Stimulated activated CD4-positive, alpha-beta T cell treated with anti-CD3 and anti-CD28 coated beads, Interleukin-12 subunit alpha, Interleukin-12 subunit beta, amount 100 ng/mL, for 24 hours (primary cell): Measurements from ENCODE around the gene PIGU.
"Not testable (repeated sequence)": the region's sequence is repeated elsewhere in the genome, so short reads cannot be mapped to it uniquely, and the experiment has no call there.

Experiments
- DNase-seq, 2 experiments: peaks; one replicate each; pipeline ENCODE4 v3.0.0-alpha.2; 2020; ENCODE audit warnings: low read depth in 2 of 2

The PIGU gene

DNA sequence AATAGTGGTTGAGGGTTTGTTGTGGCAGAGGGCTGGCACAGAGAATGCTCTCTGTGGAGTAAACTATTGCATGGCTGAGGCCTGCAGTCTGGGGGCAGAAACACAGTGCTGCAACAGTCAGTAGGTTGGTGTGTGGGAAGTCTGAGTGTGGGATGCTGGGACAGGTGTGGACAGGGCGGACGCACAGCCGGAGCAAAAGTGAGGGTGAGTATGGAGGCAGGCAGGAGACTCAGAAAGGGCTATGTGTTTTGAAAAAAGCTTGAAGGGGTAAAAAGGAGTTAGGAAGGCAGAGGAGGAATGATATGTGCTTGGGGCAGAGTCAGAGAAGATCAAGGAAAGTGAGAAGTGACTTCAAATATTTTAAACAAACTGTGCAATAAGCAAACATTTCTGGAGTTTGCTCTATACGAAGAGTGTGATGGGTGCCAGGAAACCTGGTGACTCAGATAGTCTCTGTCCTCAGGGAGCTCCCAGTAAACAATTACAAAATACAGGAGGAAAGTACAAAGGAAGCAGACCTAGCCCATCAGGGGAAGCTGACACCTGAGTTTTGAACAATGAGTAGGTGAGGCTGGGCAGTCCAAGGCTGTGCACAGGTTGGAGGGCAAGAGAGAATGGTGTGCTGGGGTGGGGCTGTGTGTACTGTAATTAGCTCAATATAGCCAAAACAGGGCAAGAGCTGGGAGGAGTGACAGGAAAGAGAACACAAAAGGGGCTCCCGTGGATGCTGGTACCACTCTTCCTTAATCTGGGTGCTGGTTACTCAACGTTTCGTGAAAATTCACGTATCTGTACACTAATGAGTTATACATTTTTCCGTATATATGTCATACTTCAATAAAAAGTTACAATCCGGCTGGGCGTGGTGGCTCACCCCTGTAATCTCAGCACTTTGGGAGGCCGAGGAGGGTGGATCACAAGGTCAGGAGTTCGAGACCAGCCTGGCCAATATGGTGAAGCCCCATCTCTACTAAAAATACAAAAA lies 55.2 kb downstream of the PIGU start:
- DNase-seq: no peak

DNA sequence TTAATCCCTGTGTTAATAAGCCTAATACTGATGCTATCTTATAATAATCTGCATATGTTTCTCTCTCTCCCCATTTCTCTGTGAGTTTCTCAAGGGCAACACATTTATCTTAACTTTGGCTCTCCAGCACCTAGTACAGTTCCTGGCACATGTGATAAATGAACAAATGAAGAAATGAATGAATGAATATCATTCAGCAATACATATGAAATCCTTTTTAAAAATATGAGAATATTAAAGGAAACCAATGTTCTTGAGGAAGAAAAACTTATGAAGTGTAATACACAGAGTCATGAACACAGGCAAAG lies 55.9 kb downstream of the PIGU start:
- no peak for DNase-seq

DNA sequence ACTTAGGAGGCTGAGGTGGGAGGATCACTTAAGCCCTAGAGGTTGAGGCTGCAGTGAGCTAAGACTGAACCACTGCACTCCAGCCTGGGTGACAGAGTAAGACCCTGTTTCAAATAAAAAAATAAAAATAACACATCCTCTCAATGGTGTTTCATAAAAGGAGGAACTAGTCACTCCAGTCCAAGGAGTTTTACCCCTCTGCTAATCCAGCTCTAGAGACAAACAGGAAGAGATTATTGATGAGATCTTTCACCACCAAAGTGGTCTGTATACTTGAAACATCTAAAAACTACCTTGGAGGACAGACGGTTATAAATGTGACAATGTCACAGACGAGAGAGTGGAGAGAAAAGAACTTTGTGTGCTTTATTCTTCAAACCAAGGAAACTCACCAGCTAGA lies 58.2 kb downstream of the PIGU start:
- no peak for DNase-seq

DNA sequence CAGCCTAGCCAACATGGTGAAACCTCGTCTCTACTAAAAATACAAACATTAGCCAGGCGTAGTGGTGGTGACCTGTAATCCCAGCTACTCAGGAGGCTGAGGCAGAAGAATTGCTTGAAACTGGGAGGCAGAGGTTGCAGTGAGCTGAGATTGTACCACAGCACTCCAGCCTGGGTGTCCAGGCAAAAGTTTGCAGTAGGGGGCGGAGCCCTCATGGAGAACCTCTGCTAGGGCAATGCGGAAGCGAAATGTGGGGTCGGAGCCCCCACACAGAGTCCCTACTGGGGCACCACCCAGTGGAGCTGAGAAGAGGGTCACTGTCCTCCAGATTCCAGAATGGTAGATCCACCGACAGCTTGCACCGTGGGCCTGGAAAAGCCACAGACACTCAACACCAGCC lies 60.0 kb downstream of the PIGU start:
- DNase-seq: not testable (repeated sequence)

DNA sequence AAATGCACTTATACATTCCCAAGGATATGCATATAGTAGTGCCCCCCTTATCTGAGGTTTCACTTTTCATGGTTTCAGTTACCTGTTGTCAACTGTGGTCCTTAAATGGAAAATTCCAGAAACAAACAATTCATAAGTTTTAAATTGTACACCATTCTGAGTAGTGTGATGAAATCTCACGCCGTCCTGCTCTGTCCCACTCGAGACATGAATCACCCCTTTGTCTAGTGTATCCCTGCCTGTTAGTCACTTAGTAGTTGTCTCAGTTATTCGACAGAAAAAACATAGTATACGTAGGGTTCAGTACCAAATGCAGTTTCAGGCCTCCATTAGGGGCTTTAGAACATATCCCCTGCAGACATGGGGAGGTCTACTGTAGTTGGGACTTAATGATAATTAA lies 61.4 kb downstream of the PIGU start:
- no peak for DNase-seq

DNA sequence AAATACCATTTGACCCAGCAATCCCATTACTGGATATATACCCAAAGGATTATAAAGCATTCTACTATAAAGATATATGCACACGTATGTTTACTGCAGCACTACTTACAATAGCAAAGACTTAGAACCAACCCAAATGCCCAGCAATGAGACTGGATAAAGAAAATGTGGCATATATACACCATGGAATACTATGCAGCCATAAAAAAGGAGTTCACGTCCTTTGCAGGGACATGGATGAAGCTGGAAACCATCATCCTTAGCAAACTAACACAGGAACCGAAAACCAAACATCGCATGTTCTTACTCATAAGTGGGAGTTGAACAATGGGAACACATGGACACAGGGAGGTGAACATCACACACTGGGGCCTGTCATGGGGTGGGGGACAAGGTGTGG lies 64.9 kb downstream of the PIGU start:
- not testable (repeated sequence) for DNase-seq

DNA sequence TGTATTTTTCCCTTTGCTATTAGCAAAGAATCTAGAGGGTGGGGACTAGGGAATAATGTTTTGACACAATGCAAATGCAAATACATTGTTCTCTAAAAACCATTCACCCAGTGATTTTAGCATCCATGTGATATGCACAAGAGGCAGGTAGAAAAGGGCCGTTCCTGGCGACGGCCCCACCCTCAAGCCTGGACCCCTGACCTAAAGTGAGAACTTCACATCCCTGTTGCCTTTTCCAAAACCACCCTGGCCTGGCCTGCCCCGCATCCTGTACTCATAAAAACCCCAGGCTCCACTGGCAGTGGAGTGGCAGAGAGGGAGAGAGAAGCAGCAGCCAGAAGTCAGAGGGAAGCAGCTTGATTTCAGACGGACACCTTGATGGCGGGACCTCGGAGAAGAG lies 69.8 kb downstream of the PIGU start:
- no peak for DNase-seq

DNA sequence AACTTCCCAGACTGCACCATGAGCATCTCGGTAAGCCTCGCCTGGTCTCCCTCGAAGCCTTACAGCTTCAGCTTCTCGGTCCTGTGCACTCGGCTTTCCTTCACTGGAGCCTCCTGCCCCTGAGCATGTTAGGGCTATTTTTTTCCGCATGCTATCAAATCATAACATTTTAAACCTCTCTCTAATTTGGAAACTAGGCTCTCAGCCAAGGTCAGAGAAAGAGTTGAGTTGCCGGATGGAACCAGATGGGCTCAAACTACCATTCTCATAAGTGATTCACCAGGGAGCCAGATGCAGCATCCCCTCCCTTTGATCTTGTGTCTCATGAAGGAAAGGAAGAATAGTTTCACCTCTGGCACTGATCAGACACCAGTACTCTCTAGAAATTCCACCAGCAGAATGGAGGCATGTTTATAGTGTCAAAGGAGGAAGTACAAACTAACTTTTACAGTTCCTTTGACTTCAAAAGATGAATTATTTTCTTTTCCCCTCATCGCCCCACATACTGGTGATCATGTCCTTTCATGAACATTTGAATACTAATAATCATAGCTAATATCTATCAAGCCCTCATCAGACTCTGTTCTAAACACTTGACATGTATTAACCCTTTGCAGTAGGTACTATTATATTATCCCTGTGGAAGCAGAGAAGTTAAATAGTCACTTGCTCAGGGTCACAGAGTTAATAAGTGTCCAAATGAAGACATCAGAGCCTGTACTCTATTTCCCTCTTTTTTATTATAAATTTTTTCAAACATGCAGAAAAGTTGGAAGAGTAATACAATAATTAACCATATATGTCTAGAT lies 71.7 kb downstream of the PIGU start:
- no peak for DNase-seq

DNA sequence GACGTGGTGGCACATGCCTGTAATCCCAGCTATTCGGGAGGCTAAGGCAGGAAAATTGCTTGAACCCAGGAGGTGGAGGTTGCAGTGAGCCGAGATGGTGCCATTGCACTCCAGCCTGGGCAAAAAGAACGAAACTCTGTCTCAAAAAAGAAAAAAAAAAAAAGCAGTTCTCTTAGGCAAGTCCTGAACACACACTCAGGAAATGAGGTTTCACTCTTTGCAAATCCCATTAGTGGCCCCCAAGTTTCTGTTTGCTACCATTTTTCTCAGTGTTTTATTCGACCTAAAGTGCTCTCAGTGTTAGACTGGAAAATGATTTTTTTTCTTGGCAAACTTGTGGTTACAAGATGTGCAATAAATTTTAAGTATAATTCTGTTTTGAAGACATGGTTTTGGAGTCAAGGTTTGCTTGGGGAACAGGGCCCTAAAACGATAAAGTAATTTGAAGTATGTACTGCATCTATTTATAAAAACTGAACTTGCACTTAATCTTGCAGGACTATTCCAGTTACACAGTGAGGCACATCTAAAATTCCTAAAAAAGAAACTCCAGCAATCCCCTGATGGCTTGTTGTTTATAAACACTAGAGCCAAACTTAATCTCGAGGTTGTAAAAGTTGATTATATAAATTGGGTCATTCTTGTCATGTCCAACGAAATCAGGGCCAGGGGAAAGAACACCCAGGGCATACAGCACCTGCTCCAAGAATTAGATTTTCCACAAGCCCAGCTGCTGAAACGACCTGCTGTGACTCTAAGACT lies 75.8 kb downstream of the PIGU start:
- no peak for DNase-seq

DNA sequence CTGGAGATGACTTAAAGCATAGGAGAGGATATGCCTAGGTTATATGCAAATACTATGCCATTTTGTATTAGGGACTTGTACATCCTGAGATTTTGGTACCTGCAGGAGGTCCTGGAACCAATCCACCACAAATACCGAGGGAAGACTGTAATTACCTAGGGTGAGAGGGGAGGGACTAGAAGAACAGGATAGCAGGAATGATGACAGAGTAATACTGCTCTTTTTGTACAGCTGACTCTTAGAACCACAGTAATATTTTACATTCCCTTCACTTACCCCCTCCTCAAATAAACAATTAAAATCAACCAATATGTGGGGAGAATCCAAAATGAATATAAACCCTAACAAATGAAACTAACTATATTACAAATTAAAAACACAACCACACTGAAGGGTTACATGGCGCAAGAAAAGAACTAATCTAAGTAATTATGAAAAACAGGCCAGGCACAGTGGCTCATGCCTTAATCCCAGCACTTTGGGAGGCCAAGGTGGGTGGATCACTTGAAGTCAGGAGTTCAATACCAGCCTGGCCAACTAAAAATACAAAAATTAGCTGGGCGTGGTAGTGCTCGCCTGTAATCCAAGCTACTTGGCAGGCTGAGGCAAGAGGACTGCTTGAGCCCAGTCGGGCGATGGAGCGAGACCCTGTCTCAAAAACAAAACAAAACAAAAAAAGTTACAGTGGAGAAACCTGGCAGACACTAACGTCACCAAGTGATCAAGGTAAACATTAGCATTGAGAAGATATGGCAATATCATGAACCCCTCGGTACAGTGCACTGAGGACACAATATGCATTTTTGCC lies 81.3 kb downstream of the PIGU start:
- no peak for DNase-seq

DNA sequence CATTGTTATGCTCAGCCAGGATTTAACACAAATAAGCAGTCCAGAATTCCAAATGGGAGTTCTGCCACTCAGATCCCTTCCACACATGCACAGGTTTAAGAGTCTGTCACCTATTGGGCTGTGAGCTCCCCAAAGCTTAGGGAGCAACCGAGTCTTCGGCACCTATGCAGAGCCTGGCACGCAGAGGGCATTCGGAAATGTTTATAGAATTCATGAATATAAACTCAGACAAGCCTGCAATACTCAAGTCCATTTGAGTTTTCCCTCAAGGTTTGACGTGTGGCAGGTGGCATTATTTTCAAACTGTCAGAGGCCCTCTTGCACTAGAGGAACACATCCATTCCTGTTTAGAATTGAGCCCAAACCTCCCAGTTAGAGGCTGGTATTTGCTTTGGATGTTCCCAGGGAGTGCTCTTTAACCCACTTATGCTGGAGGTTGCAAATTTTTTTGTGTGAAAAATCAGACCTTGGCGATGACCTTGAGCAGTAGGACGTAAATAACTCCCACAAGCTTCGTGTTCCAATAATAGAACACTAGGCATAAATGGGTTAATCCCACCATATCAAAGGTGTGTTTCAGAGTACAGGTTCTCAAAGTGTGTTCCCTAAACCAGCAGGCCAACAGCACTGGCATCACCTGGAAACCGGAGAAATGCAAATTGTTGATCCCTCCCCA lies 90.3 kb downstream of the PIGU start:
- DNase-seq: no peak

DNA sequence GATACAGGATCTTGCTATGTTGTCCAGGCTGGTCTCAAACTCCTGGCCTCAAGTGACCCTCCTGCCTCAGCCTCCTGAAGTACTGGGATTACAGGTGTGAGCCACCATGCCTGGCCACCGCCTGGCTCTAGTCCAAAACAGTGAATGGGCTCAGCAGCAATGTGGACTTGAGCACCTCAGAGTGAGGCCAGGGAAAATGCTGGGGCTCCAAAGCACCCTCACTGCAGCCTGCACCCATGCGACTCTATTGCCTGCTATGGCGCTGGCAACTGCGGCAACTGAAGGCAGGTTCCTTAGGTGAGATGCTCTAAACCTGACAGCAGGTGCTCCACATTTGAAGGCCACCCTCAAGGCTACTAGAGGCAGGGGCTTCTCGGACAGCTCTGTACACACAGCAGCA lies 91.9 kb downstream of the PIGU start:
- DNase-seq: no peak

DNA sequence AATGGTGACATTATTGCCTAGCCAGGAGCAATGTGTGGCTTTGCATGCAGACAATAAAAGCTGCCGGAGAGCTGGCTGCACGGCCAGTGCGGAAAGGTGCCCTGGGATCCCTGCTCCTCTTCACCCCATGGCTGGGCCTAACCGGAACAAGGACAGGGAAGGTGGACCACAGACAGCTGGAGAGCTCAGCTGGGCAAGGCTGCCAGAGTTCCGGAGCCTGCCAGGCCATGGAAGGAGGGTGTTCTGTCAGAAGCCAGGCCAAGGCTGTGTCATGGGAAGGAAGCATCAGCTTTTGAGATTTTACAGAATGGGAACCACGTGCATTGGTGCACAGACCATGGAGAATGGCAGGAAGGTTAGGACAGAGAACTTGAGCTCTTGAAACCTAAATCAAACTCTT lies 93.3 kb downstream of the PIGU start:
- no peak for DNase-seq

DNA sequence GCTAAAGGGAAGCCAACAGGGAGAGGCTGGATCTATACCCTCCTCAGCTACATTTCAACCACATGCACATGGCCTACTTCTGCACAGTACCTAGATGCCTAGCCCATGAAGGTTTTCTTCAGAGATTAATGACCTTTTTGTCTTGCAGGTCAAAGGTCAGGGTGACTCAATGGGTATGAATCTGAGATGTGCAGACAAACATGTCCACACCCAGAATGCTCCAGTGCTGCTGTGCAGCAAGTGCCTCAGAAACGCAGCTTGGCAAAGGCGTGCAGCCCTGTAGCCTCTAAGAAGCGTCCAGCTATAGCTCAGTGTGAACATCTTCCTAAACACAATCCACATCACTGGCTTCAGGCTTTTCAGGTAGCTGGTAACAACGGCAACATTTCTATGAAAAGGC lies 94.0 kb downstream of the PIGU start:
- DNase-seq: no peak

DNA sequence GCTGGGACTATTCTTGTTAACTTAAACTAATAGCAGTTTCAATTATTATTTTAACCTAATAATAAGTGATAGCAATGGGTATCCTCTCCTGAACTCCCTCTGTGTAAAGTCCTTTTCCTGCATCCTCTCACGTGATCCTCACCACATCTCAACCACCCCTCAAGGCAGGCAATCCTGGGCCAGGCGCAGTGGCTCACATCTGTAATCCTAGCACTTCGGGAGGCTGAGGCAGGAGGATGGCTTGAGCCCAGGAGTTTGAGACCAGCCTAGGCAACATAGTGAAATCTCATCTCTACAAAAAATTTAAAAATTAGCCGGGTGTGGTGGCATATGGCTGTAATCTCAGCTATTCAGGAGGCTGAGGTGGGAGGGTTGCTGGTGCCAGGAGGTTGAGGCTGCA lies 94.7 kb downstream of the PIGU start:
- DNase-seq: no peak

DNA sequence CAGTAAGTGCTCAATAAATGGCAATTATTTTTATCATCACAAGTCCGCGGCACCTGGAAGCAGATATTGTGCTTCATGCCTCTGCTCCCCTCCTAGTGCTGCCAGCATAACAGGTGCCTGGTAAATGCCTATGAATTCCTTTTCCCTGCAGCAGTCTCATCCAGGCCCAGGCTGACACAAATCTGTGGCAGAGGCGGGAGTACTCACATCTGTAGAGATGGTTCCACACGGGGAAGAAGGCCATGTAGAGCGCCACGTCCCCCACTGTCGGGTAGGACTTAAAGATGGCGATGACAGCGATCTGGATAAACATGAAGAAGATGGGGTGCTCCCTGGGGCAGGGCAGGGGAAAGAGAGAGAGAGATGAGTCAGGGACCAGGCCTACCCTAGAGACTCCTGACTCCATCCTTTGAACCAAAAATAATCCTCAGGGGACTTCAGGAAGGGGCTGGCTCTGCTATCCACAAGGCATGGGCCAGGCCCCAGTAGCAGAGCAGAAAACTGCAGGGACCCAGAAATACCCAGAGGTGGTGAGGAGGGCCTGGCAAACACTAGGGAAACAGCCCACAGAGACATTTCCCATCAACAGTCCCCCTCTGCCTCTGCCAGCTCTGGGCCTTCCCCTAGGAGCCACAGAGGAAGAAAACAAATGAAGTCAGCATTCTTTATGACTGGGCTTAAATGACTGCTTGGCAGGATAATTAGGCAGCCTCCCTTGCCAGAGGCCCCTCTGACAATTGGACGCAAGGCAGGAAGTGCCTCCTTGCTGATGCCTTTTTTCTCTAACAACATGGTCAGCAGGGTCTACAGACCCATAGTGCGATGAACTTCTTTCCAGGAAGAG lies 95.3 kb downstream of the PIGU start:
- DNase-seq: no peak

DNA sequence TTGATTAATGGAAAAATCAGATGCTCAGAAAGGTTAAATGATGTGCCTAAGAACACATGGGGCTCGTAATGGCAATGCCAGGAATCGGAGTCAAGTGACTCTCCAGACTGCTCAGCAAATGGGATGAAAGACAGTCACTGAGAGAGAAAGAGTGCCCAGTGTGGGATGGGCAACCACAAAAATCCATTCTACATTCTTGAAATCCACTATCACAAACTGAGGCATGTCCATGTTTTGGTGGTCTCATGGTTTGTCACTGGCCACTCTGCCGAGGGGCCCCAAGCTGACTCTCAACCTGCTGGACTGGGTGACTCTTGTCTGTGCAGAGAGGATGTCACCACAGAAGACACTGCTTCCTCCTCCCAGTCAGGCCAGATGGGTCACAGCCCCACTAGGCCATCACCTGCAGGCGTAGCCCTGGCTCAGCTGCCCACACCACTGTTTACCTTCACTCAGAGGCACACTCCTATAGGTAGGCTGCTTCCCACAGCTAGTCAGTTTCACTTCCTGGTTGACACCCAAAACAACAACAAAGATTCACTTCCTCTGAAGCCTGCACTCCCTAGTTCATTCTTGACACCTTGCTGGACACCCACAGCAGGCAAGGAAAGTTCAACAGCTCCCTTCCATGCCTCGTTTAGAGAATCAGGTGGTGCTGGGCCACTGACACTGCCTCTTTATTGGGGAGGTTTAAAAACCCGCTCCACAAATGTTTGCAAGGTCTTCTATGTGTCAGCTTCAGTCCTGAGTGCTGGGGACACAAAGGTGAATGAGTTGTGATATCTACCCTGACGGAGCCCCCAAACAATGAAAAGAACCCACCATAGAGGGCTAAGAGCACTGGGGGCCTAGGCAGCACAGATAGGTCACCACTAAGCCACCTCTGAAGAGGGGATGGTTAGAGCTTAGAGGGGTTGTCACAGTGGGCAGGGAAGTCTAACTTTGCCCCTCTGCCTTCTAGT lies 96.6 kb downstream of the PIGU start:
- DNase-seq: no peak

DNA sequence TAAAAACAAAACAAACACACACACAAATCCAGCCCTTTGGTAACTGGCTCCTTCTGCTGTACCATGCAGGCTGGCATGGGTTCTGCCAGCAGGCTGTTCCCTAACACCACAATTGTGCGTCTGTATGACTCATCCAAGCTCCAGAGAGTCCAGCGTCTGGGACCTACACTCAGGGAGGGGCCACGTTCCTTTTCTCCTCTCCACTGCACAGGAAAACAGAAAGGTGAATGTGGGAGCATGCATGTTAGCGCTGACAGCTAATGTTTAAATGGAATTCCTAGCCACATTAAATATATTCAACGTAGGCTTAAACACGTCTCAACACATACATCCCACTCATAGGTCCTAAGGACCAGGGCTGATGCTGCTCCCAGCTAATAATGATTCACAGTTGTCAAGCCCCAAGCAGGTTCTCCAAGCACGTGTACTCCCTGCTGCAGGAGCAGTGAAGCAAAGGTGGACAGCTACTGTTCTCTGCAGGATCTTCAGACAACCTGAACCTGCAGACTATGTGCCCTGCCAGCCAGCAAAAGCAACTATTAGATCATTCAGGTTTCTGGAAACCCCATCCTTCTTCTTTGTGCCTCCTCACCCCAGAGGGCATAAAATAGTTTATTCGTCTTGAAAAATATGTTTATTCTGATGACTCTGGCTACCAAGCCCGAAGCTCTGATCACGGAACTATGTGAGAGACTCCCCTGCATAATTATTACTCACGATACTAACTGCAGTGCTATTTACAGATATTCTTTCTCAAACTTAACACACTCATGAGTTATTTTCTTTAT lies 97.5 kb downstream of the PIGU start:
- no peak for DNase-seq
